Hematopoietic multipotent progenitor cell (in vitro differentiated cells): ENCODE measurements around the gene FGF14. TPM values are rescaled to one million over a fixed set of nuclear protein-coding genes. Genes with fewer than 3 reads are reported as not detected.

Source experiments
- DNase-seq, 3 donors: peaks; one replicate each; pipeline ENCODE4 v3.0.0-alpha.2; 2011 to 2015; ENCODE audit warnings: low read depth in 2 of 3, low spot score in 2 of 3
- total RNA-seq: library from RNA; depleted of rRNA; stranded (reverse); fragments of >200 nt; gene quantifications from one replicate; pipeline ENCODE4 v1.2.3, GENCODE V29; 2012

The FGF14 gene
- total RNA-seq, 1 donor: under 0.01 TPM

- no peak for DNase-seq
Measured at GRCh38 chr13:102198418-102199311, 203.2 kb downstream of the FGF14 start.

DNA sequence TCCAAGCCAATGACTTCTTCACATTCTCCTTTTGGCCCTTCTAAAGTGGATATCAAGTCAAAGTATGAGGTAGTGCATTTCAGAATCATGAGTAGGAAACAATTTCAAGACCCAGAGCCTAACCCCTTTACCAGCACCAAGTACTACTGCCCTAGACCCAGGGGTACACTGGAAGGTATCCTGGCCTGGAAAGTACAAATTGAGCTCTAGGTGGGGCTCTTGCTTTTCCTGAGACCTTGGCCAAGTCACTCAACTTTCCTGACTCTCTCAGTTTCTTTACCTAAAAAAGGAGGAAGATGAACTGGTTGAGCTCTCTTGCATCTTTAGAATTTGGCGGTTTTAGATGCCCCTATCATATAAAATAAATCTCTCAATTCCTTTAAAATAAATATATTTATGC, 204.7 kb downstream of the FGF14 start:
- DNase-seq: no peak

DNA sequence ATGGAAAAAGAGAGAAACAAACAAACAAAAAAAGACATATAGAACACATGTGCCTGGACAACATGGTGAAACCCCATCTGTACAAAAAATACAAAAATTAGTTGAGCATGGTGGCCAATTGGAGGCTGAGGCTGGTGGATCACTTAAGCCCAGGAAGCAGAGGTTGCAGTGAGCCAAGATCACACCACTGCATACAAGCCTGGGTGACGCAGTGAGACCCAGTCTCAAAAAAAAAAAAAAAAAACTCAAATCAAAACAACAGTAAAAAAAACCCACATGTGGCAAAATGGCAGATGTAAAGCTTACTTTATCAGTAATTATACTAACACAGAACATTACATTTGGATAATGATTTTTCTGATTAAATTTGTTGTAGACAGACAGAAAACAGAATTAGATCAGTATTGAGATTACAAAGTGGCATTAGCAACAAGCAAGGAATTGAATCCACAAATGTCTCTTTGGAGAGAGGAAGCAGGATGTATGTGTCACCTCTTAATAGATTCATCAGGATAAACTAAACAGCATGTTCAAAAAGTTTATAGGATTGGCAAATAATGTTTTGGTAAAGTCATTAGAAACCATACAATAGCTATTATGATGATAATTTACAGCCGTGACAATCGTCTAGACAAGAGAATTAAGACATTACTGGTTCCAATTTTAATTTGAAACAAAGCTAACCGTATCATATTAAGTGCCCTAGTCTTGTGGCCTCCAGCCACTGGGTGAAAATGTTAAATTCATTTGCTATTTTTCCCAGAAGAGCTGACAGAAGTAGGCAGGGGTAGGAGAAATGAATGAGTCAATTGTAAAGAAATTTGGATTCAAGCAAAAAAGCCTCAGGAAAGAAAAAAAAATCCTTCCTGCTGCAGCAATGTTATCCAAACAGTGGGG, 206.0 kb downstream of the FGF14 start:
- DNase-seq: no peak

GRCh38 chr13:102192858-102193257, 209.0 kb downstream of the FGF14 start:
- DNase-seq: no peak

- no peak for DNase-seq
Measured at GRCh38 chr13:102191951-102192502, 209.8 kb downstream of the FGF14 start.

DNA sequence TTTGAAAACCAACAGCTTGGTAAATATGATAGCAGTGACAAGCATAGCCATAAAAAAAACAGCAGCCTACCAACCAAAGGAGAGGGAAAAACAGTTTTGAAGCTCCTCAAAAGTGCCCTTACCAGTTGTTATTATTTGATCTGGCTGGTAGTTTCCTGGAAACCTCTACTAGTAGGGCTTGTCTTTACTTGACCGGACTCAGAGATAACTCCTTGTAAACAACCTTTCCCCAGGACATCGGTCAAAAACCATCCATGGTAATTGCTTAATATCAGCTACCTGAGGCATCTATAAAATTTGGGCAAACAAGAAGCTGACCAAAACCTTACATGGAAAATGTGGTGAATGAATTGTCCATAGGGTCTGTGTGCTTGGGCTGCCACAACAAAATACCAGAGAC, 210.9 kb downstream of the FGF14 start:
- DNase-seq: no peak

GRCh38 chr13:102187313-102187712, 214.5 kb downstream of the FGF14 start:
- DNase-seq: no peak

GRCh38 chr13:102185375-102185984, 216.4 kb downstream of the FGF14 start:
- no peak for DNase-seq

GRCh38 chr13:102183509-102184182, 218.2 kb downstream of the FGF14 start:
- no peak for DNase-seq

DNA sequence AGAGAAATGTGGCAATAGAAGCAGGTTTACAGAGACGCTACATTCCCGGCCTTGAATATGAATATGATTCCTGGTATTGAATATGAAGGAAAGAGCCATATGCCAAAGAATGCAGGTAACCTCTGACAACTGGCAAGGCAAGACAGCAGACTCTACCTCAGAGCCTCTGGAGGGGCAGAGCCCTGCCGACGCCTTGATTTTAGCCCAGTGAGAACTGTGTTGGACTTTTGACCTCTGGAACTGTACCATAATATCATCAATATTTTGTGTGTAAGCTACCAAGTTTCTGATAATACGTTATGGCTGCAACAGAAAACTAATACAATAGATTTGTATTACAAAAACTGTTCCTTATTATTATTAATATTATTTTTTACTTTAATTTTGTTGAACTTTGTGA, 219.7 kb downstream of the FGF14 start:
- DNase-seq: no peak

DNA sequence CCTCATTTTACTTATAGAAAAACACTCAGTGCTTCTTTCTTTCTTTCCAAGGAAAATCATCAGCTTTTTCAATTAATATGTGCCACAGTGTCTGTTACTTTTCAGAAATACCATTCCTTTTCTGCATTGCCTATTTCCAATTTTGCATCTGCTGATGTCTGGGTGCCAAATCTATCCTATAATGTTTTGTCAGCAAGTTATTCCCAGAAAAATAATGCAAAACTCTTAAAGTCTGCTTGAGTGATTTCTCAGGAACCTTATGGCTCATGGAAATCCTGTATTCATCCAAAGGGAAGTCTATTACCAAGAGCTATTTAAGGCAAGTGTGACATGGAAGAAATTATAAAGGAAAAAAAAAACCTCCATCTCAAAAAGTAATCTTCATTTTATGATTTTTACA, 224.4 kb downstream of the FGF14 start:
- no peak for DNase-seq

- no peak for DNase-seq
Measured at GRCh38 chr13:102176846-102177245, 225.0 kb downstream of the FGF14 start.

DNA sequence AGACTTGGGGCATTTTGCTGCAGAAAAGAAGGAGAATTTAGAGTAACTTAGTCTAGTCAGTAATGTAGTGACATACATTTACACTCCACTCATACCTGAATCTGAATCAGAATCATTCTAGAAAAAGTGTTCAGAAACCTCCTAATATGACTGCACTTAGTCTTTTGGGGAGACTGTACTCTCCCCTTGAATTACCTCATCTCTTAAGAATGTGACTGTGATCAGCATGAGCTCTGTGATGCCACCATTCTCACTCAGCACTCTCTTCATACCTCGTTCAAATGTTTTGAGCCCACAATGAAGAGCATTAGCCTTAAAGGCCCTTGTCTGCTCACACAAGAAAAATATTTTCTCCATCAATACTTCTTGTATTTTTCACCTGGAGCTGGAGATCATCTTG, 229.4 kb downstream of the FGF14 start:
- DNase-seq: no peak

GRCh38 chr13:102170305-102170704, 231.5 kb downstream of the FGF14 start:
- no peak for DNase-seq

DNA sequence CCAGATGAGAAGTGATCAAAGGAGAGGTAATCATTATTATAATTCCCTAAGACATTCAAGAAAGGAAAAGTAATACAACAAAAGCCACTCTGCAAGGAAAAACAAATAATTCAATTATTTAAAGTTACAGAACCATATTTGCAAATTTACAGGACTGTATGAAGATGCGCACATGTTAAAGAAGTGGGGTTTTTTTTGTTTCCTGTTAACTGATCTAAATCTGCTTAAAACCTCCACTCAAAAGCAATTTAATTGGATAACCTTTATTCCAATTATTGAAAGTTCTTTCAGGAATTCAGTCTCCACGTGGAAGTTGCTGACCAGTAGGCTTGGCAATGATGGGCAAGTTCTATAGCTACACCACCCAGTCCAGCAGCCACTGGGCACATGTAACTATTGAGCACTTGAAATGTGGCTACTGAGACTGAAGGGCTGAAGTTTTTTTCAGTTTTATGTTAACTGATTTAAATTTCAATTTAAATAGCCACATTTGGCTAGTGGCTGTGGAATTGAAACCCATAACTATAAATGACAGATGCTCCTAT, 232.3 kb downstream of the FGF14 start:
- no peak for DNase-seq

- no peak for DNase-seq
Measured at GRCh38 chr13:102152790-102153189, 249.1 kb downstream of the FGF14 start.

- no peak for DNase-seq
Measured at GRCh38 chr13:102147353-102147752, 254.5 kb downstream of the FGF14 start.

GRCh38 chr13:102145750-102146149, 256.1 kb downstream of the FGF14 start:
- DNase-seq: no peak

DNA sequence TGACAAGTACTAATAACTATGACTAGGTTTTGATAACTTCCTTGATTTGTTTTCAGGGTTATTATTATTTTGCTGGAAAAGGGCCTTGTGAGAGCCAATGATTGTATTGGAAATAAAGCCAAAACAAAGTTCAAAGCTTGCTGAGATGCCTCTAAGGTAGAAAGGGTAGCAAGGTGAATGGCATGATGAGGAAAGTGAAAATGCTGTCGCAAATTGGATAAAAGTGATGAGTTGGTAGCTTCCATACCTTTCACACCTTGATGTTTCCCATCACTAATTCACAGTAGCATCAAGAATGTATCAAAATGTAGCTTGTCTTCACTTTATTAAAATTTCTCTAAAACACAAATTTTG, 259.4 kb downstream of the FGF14 start:
- no peak for DNase-seq
